ENCODE results near the gene INS. TPM values are rescaled to one million over a fixed set of nuclear protein-coding genes. Genes with fewer than 3 reads are reported as not detected.
A peak's percentile ranks its signal among the peaks of the same experiment; 100 is the strongest.

INS gene
- total and polyA plus RNA-seq, 2 of the 13 experiments (the other 11 are each of a cell fraction or from before 2014, with no cell fraction given): not detected

GRCh38 chr11:2131371-2132236 lies 29.4 kb downstream of the INS start (continued):
- TF ChIP-seq GATA4 (IDR thresholded peaks at IDR 0.05; ENCODE audit: borderline replicate concordance, low read depth): peak; percentile 39; the same call in 1 of the 2 replicates
- TF ChIP-seq PCBP1 (IDR thresholded peaks at IDR 0.05; ENCODE audit: borderline replicate concordance, low read depth, low read length): no peak
- TF ChIP-seq NFE2L2 (IDR thresholded peaks at IDR 0.05; ENCODE audit: low read length): no peak
- TF ChIP-seq, protein P1, sequence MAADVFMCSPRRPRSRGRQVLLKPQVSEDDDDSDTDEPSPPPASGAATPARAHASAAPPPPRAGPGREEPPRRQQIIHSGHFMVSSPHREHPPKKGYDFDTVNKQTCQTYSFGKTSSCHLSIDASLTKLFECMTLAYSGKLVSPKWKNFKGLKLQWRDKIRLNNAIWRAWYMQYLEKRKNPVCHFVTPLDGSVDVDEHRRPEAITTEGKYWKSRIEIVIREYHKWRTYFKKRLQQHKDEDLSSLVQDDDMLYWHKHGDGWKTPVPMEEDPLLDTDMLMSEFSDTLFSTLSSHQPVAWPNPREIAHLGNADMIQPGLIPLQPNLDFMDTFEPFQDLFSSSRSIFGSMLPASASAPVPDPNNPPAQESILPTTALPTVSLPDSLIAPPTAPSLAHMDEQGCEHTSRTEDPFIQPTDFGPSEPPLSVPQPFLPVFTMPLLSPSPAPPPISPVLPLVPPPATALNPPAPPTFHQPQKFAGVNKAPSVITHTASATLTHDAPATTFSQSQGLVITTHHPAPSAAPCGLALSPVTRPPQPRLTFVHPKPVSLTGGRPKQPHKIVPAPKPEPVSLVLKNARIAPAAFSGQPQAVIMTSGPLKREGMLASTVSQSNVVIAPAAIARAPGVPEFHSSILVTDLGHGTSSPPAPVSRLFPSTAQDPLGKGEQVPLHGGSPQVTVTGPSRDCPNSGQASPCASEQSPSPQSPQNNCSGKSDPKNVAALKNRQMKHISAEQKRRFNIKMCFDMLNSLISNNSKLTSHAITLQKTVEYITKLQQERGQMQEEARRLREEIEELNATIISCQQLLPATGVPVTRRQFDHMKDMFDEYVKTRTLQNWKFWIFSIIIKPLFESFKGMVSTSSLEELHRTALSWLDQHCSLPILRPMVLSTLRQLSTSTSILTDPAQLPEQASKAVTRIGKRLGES (CRISPR knock-in tag; IDR thresholded peaks at IDR 0.05; ENCODE audit: borderline replicate concordance): no peak
- no peak for TF ChIP-seq PATZ1 (CRISPR knock-in tag; IDR thresholded peaks at IDR 0.05)
- no peak for TF ChIP-seq LRRFIP1 (CRISPR knock-in tag; conservative IDR thresholded peaks at IDR 0.05)
- no peak for TF ChIP-seq KDM4B (CRISPR knock-in tag; IDR thresholded peaks at IDR 0.05)
- no peak for TF ChIP-seq ZBTB7B (CRISPR knock-in tag; IDR thresholded peaks at IDR 0.05)
- TF ChIP-seq ZNF598 (CRISPR knock-in tag; IDR thresholded peaks at IDR 0.05; ENCODE audit: borderline replicate concordance): 0 out of 2 replicates have a peak, but pooled peaks have one; percentile 16
- no peak for TF ChIP-seq ZFP36 (IDR thresholded peaks at IDR 0.05; ENCODE audit: borderline replicate concordance, low read depth, low read length, partially characterized antibody)
- TF ChIP-seq ZNF407 (CRISPR knock-in tag; IDR thresholded peaks at IDR 0.05; ENCODE audit: not compliant biosample characterization): no peak
- peak; percentile 83 for TF ChIP-seq MEF2D (CRISPR knock-in tag; IDR thresholded peaks at IDR 0.05)

Data from HepG2 (cell line).